ENCODE measurements around the gene BLID.
A peak's percentile ranks its signal among the peaks of the same experiment; 100 is the strongest.

The BLID gene

GRCh38 chr11:122115524-122116379 is at the start of gene BLID:
BLID (minus strand) TSS chr11:122116215; CDS start chr11:122115922, 293 bp downstream.
- no peak for DNase-seq (ENCODE audit: low read depth)

GRCh38 chr11:122163053-122163819 is 47.2 kb upstream of the BLID start:
- peak; percentile 70 for DNase-seq (ENCODE audit: low read depth)

GRCh38 chr11:122162095-122162494 is 46.1 kb upstream of the BLID start:
- DNase-seq (ENCODE audit: low read depth): no peak

GRCh38 chr11:122160841-122161590 is 45.0 kb upstream of the BLID start:
- DNase-seq (ENCODE audit: low read depth): no peak

- no peak for DNase-seq (ENCODE audit: low read depth)
Measured at GRCh38 chr11:122159861-122160260, 43.8 kb upstream of the BLID start.

- DNase-seq (ENCODE audit: low read depth): no peak
Measured at GRCh38 chr11:122159173-122159721, 43.2 kb upstream of the BLID start.

GRCh38 chr11:122158171-122158570 is 42.2 kb upstream of the BLID start:
- no peak for DNase-seq (ENCODE audit: low read depth)

GRCh38 chr11:122157653-122158161 is 41.7 kb upstream of the BLID start:
- no peak for DNase-seq (ENCODE audit: low read depth)

- DNase-seq (ENCODE audit: low read depth): no peak
Measured at GRCh38 chr11:122156940-122157382, 40.9 kb upstream of the BLID start.

GRCh38 chr11:122155765-122156527 is 39.9 kb upstream of the BLID start:
- no peak for DNase-seq (ENCODE audit: low read depth)

GRCh38 chr11:122154994-122155393 is 39.0 kb upstream of the BLID start:
- no peak for DNase-seq (ENCODE audit: low read depth)

- no peak for DNase-seq (ENCODE audit: low read depth)
Measured at GRCh38 chr11:122154227-122154626, 38.2 kb upstream of the BLID start.

GRCh38 chr11:122153746-122154145 is 37.7 kb upstream of the BLID start:
- no peak for DNase-seq (ENCODE audit: low read depth)

GRCh38 chr11:122150216-122151124 is 34.5 kb upstream of the BLID start:
- no peak for DNase-seq (ENCODE audit: low read depth)

GRCh38 chr11:122149202-122149601 is 33.2 kb upstream of the BLID start:
- no peak for DNase-seq (ENCODE audit: low read depth)

- no peak for DNase-seq (ENCODE audit: low read depth)
Measured at GRCh38 chr11:122146475-122146874, 30.5 kb upstream of the BLID start.

GRCh38 chr11:122145715-122146274 is 29.8 kb upstream of the BLID start:
- no peak for DNase-seq (ENCODE audit: low read depth)

GRCh38 chr11:122144752-122145151 is 28.7 kb upstream of the BLID start:
- no peak for DNase-seq (ENCODE audit: low read depth)

- DNase-seq (ENCODE audit: low read depth): no peak
Measured at GRCh38 chr11:122141725-122142124, 25.7 kb upstream of the BLID start.

- DNase-seq (ENCODE audit: low read depth): peak; percentile 85
Measured at GRCh38 chr11:122140500-122140899, 24.5 kb upstream of the BLID start.

Data from non-pigmented ciliary epithelial cell (primary cell).